Stimulated activated CD4-positive, alpha-beta T cell treated with anti-CD3 and anti-CD28 coated beads, TNF-alpha, amount 100 ng/mL, for 1 hour (primary cell): ENCODE results near the gene SEPTIN10.
"Not testable (repeated sequence)": the region's sequence is repeated elsewhere in the genome, so short reads cannot be mapped to it uniquely, and the experiment has no call there.

Experiments used
- DNase-seq, 3 donors: peaks; one replicate each; pipeline ENCODE4 v3.0.0-alpha.2; 2020; ENCODE audit warnings: low read depth in 3 of 3, low spot score in 1 of 3

Gene SEPTIN10

DNA sequence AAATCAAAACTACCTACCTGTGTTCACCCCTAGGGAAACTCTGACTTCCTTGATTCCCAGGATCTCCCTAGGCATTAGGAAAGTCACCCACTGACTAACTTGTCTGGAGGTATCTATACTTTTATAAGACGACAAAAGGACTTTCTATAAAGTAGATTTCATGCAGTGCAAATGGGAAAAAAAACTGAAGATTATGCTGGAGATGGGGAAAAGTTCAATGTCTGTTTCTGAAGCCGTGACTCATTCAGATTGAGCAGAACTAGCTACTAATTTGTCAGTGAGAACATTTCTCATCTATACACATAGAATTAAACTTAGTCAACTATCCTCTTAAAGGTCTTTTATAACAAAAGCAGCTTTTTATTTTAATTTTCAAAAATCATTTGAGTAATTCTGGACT lies 6.0 kb downstream of the SEPTIN10 start:
- DNase-seq: no peak

DNA sequence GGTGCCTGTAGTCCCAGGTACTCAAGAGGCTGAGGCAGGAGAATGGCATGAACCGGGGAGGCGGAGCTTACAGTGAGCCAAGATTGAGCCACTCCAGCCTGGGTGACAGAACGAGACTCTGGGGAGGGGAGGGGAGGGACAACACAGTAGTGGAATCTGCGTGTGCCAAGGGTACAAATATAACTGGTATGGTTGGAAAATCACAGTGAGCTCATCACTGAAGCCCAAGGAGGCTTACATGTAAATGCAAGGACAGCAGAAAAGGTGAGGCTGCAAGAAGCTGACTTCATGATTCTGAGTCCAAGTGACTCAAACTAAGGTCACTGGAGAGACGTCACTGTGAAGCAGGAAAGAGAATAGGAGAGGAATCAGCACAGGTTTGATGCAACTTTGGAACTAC lies 9.2 kb downstream of the SEPTIN10 start:
- no peak for DNase-seq

DNA sequence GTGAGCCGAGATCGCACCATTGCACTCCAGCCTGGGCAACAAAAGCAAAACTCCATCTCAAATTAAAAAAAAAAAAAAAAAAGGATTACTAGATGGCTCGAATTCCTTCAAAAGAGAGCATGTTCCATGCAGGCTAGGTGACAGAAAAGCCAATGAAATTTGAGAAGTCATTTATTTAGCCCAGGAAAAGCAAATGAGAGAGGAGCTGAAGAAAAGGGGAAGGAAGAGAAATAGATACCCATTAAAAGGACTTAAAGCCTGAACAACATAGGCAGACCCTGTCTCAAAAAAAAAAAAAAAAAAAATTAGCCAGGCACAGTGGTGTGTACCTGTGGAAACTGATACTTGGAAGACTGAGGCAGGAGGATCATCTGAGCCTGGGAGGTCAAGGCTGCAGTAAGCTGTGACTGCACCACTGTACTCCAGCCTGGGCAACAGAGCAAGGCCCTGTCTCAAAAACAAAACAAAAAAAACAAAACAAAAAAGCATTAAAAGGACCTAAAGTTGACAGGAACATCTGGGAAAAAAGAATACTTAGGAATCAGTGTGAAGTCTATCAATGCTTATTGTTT lies 11.1 kb downstream of the SEPTIN10 start:
- no peak for DNase-seq

DNA sequence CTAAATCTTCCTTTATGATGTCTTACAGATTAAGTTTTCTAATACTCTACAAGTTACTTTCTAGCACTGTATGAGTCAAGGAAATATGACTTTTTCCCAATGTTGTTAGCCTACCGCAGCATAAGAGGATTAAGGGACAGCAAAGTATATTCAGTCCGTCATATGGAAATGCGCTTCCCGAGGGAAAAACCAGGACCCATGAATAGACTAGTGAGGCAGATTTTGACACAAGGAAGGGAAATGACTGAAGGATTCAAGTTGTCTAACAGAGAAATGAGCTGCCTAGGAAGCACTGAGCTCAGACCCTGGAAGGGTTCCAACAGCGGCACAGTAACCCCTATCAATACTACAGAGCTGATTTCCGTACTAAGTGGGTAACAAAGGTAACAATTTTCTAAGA lies 12.0 kb downstream of the SEPTIN10 start:
- DNase-seq: no peak

DNA sequence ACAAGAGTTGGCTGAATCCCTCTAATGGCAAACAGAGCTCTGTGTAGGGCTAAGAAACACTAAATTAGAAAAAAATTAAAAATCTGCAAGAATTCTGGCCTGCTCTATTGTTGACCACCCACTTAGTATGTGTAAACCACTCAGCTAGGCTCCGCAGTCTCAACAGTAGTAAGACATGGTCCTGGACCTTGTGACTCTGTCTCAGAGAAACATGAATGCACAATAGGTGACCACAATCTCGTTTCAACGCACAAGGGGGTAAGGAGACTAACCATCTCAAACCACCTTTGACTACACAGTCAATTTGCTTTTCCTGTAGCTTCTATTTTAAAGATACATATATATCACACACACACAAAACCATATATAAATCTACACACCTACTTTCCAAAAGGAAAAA lies 16.5 kb downstream of the SEPTIN10 start:
- no peak for DNase-seq

DNA sequence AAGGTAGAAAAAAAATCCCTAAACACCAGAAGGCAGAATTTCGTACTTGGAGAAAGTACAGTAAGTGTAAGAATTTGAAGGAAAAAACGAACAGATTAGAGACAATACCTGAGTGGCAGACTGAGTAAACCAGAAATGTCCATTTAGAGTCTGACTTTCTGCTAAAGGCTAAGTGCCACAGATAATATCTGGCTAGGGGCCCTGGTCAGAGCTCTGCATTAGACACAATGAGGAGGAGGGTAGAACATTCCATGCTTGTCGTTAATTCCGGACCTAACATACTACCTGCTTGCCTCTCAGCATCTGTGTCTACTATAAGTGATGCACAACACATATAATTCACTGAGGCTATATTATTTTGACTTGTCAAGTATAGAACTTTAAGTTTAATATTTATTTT lies 18.1 kb downstream of the SEPTIN10 start:
- DNase-seq: no peak

DNA sequence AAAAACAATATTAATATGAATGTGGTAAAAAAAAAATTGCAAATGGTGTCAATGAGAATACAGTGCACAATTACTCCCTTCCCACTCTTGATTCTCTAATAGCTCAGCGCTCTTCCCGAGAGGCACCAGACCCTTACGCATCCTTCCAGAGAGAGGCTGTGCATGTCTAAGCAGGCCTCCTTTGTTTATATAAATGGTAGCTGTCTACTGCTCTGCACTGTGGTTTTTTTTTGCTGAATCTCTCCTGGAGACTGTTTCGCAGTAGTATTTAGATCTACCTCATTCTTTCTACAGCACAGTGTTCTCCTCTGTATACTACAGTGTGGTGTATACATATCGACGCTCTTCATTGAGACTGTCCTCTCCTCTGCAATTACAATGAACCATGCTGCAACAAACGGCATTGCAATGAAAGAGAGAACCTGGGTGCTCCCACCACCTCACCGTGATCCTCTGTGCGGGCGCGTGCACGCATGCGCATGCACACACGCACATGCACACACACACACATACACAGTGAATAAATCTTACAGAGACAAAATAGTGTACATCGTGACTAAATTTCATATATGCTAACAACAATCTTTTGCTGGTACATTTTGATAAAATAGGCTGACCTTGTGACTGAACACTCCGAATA lies 19.4 kb downstream of the SEPTIN10 start:
- no peak for DNase-seq

DNA sequence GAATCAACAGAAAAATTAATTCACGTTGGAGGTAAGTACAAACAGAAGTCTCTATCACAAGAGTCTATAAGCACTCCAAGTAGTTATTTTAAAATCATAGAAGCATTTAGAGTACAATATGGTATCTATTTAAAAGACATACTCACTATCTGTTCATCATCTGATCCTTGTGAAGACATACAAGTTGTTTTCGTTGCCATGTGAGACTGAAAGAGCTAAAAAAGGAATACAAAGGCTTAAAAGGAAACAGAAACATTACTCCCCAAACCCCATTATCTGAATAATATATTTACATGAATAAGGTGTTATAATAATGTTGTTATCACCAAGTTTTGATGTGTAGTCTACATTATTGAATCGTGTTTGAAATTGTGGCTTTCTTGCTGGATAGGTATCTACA lies 20.9 kb downstream of the SEPTIN10 start:
- DNase-seq: no peak

DNA sequence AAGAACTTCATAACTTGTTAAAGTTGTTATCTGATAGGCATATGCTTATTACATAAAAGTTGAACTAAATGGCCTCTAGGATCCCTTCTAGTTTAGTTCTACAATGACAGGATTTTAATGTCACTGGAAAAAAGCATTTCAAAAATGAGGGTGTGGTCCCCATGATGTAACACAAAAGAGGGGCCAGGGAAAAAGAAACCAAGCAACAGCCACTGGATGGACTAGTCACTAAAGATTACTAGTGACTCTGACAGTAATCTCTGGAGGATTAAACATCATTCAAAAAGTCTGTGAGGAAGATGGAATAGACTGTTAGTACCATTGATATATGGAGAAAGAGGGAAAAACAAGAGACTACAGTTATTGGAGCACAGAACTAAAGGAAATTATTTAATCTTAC lies 22.6 kb downstream of the SEPTIN10 start:
- DNase-seq: no peak

DNA sequence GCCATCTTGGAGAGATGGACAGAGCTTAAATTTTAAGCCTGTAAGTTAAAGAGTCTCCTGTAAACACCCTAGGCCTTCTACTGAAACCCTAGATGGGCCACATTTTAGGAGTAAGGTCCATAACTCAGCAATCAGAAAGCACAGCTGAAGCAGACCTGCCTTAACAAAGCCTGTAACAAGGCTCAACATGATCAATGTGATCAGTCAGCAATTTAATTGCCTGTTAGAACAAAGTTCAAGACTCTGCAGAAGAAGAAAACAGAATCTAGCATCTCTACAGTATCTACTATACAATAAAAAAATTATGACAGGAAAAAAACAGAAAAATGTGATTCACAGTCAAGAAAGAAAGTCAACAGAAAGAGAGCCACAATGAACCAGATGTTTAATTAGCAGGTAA lies 27.1 kb downstream of the SEPTIN10 start:
- DNase-seq: no peak

DNA sequence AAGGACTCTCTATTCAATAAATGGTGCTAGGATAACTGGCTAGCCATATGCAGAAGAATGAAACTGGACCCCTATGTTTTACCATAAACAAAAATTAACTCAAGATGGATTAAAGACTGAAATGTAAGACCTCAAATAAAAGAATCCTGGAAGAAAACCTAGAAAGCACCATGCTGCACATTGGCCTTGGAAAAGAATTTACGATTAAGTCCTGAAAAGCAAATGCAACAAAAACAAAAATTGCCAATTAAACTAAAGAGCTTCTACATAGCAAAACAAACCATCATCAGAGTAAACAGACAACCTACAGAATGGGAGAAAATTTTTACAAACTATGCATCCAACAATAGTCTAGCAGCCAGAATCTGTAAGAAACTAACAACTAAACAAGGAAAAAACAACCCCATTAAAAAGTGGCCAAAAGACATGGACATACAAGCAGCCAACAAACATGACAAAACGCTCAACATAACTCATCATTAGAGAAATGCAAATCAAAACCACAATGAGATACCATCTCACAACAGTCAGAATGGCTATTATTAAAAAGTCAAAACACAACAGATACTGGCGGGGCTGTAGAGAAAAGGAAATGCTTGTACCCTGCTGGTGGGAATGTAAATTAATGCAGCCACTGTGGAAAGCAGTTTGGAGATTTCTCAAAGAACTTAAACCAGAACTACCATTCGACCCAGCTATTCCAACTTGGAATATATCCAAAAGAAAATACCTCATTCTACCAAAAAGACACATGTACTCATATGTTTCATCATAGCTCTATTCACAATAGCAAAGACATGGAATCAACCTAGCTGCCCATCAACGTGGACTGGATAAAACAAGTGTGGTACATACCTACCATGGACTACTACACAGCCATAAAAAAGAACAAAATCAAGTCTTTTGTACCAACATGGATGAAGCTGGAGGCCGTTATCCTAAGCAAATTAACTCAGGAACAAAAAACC lies 30.6 kb downstream of the SEPTIN10 start:
- no peak for DNase-seq

DNA sequence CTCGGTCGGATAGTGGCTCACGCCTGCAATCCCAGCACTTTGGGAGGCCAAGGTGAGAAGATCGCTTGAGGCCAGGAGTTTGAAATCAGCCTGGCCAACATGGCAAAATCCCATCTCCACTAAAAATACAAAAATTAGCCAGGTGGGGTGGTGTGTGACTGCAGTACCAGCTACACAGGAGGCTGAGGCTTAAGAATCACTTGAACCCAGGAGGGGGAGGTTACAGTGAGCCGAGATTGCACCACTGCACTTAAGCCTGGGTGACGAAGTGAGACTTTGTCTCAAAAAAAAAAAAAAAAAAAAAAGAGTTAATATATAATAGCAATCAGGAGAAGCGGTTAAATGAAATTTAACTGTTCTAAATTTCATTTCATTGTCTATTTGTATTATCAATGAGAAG lies 36.1 kb downstream of the SEPTIN10 start:
- DNase-seq: not testable (repeated sequence)

DNA sequence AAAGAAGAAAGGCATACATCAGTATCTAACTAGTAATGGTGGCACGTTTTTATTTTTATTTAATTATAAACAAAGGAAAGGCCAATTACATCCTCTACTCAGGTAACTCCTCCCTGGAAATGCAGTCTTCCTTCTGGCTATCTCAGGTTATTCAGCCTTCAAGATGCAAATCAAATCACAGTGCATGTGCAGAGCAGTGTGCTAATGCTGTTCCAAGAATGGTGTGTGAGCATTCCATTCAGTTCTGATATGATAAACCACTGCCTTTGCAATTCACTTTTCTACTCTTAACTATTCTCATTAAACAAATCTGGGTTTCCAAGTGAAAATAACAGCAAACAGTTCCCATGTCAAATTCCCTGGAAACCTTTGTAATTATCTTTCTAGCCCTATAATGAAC lies 38.4 kb downstream of the SEPTIN10 start:
- DNase-seq: no peak

DNA sequence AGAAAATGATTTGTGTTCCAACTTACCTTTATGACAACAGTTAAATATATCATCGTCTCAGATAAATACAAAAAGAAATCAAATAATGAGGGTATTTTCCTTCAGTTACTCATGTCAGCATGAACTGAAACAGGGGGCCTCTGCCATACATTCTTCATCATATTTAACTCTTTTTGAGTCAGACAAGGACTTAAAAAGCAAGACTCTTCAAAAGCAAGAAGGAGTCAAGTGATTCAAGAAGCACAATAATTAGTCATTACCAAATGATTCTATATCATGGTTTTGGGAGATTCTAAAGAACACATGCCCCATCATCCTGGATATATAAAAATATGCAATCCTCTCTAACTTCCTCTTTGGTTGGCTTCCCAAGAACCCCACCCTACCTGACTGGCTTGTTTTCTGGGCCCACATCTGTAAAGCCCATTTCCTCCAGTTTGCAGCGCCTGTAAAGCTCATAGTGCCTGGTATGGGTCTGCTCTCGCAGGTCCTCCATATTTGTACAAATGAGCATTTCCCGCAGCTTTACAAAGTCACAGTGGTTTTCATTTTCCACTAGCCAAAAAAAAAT lies 49.7 kb downstream of the SEPTIN10 start:
- DNase-seq: no peak

DNA sequence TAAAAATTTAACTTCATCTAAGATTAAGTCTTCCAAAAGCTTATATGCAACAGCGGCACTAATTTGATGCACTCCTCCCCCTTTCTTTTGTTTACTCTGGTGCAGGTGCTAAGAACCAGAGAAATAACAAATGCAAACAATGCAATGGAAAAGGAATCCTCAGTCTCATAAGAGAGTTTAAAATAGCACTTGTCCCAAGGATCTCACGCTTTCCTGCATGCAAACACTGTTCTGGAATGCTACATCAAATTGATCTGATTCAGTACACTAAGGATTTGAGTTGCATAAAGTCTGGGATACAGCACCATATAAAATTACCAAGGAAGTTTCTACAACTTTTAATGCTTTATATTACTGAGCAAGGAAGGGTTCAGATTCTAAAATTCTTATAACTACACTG lies 50.5 kb downstream of the SEPTIN10 start:
- no peak for DNase-seq

DNA sequence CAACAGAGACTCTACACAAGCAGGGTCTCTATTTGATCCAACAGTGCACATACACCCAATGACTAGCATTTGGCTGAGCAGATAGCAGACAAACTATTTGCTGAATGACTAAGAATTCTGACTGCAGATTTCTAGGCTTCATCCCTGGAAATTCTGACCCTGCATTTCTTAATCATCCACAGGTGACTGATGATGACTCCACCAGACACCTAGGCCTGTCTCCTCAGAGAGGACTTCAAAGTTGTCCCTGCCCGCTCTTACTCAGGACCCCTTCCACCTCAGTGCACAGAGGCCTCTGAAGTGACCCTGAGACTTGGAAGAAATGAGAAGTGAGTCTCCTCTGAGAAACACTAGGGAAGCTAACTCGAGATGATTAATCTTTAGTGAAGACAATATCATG lies 51.3 kb downstream of the SEPTIN10 start:
- no peak for DNase-seq

DNA sequence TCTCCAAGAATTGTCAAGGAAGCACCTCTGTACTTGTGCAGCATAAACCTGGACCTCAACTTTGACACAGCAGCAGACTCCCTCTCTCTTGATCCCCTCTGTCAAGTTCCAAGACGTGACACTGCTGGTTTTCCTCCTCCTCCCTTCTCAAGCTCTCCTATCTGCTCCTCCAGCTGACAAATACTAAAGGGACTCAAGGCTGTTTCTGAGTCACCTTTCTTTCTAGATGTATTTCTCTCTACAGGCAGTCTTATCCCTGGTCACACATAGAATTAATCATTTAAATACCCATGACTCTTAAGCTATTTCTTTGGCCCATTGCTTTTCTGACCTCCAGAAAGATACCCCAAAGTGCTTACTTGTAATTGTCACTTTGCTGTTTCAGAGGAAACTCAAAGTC lies 53.5 kb downstream of the SEPTIN10 start:
- DNase-seq: no peak

DNA sequence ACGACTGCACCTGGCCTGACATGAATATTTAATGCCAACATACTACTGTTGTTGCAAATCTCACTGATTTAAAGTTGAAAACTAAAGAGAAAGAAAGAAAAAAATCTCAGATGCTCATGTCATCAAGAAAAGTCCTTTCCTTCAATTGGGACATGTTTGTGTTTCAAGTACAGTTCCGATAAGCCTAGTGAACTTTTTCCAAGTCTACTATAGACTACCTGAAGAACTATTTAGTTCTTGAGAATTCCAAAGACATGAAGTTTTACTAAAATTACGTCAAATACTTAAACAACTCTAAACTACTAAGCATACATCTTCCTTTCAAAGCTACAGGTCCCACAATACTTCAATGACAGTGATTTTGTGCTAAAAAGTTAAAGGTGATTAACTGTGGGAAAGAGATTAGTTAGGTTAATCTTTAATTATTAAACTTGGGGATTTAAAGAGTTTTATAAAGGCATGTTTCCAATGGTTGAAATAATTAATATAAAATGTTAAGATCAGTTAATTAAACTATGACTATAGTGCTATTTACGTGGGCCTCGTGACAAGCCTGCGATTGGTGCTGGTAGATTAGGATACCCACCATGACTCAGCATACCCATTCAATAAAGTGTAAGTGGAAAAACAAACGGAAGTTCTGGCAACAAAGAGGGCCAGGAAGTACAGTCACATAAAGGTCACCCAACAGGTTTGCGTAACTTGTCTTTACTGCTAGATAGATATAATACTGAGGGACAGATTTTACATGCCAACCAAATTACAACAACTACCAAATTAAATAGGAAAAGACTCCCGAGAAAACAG lies 55.5 kb downstream of the SEPTIN10 start:
- DNase-seq: no peak

DNA sequence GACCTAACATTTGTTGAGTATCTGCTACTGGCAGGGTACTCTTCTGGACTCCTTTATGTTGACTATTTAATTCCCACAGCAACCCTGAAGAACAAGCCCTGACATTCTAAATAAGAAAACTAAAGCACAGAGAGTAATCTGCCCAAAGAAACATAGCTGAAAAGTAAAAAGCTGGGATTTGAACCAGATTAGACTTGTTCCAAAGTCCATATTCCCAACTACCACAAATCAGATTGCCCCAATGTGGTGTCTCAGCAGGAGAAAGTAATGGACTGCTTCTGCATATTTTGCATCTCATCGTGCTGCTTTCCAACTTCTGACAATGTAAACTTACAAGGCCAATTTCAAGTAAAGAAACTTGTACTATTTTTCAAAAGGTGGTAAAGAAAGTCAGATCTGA lies 56.5 kb downstream of the SEPTIN10 start:
- DNase-seq: no peak

DNA sequence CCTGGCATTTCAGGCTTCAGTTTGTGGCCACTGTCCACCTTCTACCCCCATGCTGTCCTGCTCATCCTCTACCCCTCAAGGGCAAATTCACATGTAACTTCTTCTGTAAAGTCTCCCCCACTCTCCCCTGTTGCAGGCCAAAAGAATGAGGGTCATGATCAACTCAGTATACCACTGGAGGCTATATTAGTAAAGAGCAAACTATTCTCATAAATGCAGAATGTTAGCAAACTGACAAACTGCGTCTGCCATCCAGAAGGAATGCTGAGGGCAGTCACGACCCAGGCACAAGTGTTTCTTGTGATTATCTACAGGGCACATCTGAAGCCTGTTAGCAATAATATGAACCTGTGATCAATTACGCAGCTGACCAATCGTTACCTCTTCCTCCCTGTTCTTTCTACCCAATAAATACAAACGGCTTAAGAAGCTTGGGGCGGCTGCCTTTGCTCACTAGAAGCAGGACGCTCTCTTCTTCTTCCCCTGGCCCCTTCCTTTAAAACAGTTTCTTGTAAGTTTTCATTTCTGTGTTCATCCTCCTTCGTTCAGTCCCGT lies 58.3 kb downstream of the SEPTIN10 start:
- DNase-seq: no peak

DNA sequence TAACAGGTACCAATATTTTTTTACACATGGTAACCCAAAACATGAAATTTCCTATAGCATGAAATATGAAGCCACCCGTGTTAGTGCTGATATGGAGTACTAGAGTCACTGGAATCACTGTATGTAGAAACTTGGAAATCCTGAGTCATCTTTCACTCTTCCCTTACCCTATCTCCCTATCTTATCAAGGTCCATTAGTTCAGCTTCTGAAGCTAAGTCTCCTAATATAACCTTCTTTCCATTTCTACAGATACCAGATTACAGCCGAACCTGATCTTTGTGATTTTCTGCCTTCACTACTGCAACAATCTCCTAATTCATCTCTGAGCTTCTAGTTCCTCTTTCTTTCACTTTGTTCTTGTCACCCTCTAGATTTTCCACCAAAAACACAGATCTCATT lies 59.0 kb downstream of the SEPTIN10 start:
- no peak for DNase-seq
